ENCODE measurements around the gene TSPEAR. TPM values are rescaled to one million over a fixed set of nuclear protein-coding genes. Genes with fewer than 3 reads are reported as not detected.

Gene TSPEAR
- total RNA-seq, 2 experiments from 2014 or later = not detected

DNA sequence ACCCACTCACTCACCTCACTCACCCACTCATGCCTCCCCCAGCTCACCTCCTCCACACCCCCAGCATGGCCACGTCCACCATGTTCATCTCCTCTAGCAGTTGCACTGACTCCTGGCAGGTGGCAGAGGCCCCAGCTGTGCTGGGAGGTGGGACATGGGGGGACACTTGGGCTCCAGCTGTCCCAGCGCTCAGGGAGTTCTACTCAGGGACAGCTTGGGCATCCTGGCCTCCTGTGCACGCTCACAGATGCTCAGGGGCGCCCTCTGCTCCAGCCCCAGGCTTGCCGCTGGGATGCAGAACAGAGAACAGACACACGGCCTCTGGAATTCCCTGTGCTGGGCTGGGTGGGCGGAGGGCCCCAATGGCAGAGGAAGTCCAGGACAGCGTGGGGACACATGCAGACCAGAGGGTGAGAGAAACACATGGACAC, 94.3 kb downstream of the TSPEAR start:
- Mint-ChIP-seq H3K4me3 (no peak overlapping the region), H3K27ac (peak overlapping the region; percentile 88), H3K9me3 (peaks cover 20% of the 10 kb centered on the region), H3K36me3 (ENCODE audit: low read depth) (peaks cover 33% of the 10 kb centered on the region), H3K4me1 (ENCODE audit: low read depth) (peaks cover 52% of the 10 kb centered on the region), H3K27me3 (no peaks in the 10 kb centered on the region)
- intact Hi-C loops (cut with DNase I, micrococcal nuclease) = loop anchor here (5.0 to 10.0 kb wide), 3 partner anchors 35 to 105 kb away; partner anchors contain the start of genes KRTAP10-1 (in 1 of the 2) and KRTAP12-4 (in 1 of the 2)
- peaks cover 42% of the 10 kb centered on the region for H3K4me1 ChIP-seq (ENCODE audit: insufficient read depth, low read length)
- peaks cover 10 to 11% of the 10 kb centered on the region in 2 experiments for H3K9me3 ChIP-seq (ENCODE audit: control insufficient read depth in 1 of 2, insufficient read depth in 1 of 2, low read length in 2 of 2)
- ChIA-PET POLR2A (interaction anchor here (1.4 kb wide), 1 partner anchor 41 kb away, joined by 3 read pairs; the partner anchor contains the start of gene KRTAP12-3), CTCF (no interaction called here)
- DNase-seq = no peak
- no peak for ATAC-seq (ENCODE audit: poor library complexity)
- TF ChIP-seq, protein P1, sequence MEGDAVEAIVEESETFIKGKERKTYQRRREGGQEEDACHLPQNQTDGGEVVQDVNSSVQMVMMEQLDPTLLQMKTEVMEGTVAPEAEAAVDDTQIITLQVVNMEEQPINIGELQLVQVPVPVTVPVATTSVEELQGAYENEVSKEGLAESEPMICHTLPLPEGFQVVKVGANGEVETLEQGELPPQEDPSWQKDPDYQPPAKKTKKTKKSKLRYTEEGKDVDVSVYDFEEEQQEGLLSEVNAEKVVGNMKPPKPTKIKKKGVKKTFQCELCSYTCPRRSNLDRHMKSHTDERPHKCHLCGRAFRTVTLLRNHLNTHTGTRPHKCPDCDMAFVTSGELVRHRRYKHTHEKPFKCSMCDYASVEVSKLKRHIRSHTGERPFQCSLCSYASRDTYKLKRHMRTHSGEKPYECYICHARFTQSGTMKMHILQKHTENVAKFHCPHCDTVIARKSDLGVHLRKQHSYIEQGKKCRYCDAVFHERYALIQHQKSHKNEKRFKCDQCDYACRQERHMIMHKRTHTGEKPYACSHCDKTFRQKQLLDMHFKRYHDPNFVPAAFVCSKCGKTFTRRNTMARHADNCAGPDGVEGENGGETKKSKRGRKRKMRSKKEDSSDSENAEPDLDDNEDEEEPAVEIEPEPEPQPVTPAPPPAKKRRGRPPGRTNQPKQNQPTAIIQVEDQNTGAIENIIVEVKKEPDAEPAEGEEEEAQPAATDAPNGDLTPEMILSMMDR (IDR thresholded peaks at IDR 0.05) = no peak
- H3K36me3 ChIP-seq (ENCODE audit: insufficient read depth, low read length) = no peaks in the 10 kb centered on the region
- no peak overlapping the region for H3K27ac ChIP-seq (ENCODE audit: low read depth in 1 of 2, low read length in 2 of 2)
- H3K4me3 ChIP-seq (ENCODE audit: low read length) = no peak overlapping the region
- H3K27me3 ChIP-seq (ENCODE audit: control insufficient read depth in 1 of 2, insufficient read depth in 2 of 2, low read length in 2 of 2) = no peaks in the 10 kb centered on the region

DNA sequence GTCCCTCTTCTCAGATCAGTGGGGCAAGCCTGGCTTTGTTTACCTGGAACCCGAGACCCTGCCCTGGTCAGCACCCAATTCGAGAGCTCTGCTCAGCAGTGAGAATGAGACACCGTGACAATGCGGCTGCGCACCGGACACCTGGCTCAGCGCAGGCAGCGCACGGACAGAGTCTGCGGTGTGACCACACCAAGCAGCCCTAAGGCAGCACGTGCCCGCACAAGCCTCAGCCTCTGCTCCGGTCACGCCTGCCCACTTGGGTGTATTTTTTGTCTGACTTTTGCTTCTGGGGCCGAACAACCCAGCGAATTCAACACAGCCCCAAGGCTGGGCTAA, 94.8 kb downstream of the TSPEAR start:
- ChIA-PET POLR2A (interaction anchor here (1.4 kb wide), 1 partner anchor 41 kb away, joined by 3 read pairs; the partner anchor contains the start of gene KRTAP12-3), CTCF (no interaction called here)
- Mint-ChIP-seq H3K36me3 (ENCODE audit: low read depth) (peaks cover 28% of the 10 kb centered on the region), H3K27ac (no peak overlapping the region), H3K4me1 (ENCODE audit: low read depth) (peaks cover 52% of the 10 kb centered on the region), H3K9me3 (peaks cover 16% of the 10 kb centered on the region), H3K4me3 (peak overlapping the region; percentile 25), H3K27me3 (no peaks in the 10 kb centered on the region)
- no peak overlapping the region for H3K27ac ChIP-seq (ENCODE audit: low read depth in 1 of 2, low read length in 2 of 2)
- intact Hi-C loops (cut with DNase I, micrococcal nuclease) = loop anchor here (5.0 to 10.0 kb wide), 3 partner anchors 36 to 106 kb away; partner anchors contain the start of genes KRTAP10-1 (in 1 of the 2) and KRTAP12-4 (in 1 of the 2)
- no peaks in the 10 kb centered on the region for H3K27me3 ChIP-seq (ENCODE audit: control insufficient read depth in 1 of 2, insufficient read depth in 2 of 2, low read length in 2 of 2)
- H3K4me1 ChIP-seq (ENCODE audit: insufficient read depth, low read length) = peaks cover 42% of the 10 kb centered on the region
- DNase-seq (no peak), ATAC-seq (ENCODE audit: poor library complexity) (no peak)
- H3K36me3 ChIP-seq (ENCODE audit: insufficient read depth, low read length) = no peaks in the 10 kb centered on the region
- H3K9me3 ChIP-seq (ENCODE audit: control insufficient read depth in 1 of 2, insufficient read depth in 1 of 2, low read length in 2 of 2) = peaks cover 13 to 16% of the 10 kb centered on the region in 2 experiments
- TF ChIP-seq, protein P1 (IDR thresholded peaks at IDR 0.05) = no peak
- H3K4me3 ChIP-seq (ENCODE audit: low read length) = no peak overlapping the region

DNA sequence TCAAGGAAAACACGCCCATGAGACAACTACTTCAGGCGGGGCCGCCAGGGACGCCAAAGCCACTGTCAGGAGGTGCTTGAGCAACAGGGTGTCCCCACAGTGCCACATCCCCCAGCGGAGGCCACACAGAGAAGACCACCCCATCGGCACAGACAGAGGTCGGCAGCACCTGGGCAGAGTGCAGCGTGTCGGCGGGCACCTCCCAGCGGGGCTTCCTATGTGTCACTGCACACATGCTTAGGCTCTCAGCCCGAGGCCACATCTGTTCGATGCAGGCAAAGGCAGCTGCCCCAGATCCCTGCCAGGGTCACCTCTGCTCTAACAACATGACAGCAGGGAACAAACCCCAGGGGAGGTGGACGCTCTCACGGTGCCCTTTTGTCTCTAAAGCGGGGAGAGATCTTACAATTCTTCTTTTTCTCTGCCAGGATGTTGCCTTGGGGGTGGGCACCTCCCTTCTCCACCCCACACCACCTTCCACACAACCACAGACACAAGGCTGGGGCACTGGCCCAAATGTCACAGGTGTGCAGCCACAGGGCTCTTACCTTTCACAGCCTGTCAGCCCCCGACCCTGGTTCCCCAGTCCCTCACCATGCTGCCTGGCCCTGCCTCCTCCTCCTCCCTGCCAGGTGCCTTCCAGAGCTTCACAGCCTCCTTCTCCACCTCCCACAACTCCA, 95.3 kb downstream of the TSPEAR start:
- POLR2A ChIA-PET = interaction anchor here (1.4 kb wide), 1 partner anchor 42 kb away, joined by 3 read pairs; the partner anchor contains the start of gene KRTAP12-3
- no peak for ATAC-seq (ENCODE audit: poor library complexity)
- Mint-ChIP-seq H3K4me1 (ENCODE audit: low read depth) (peaks cover 52% of the 10 kb centered on the region), H3K36me3 (ENCODE audit: low read depth) (peaks cover 24% of the 10 kb centered on the region), H3K27me3 (no peaks in the 10 kb centered on the region), H3K27ac (peak overlapping the region; percentile 14), H3K9me3 (peaks cover 16% of the 10 kb centered on the region), H3K4me3 (peak overlapping the region; percentile 25)
- TF ChIP-seq, protein P1 (IDR thresholded peaks at IDR 0.05) = no peak
- Histone ChIP-seq H3K36me3 (ENCODE audit: insufficient read depth, low read length) (no peaks in the 10 kb centered on the region), H3K4me1 (ENCODE audit: insufficient read depth, low read length) (peaks cover 42% of the 10 kb centered on the region), H3K9me3 (ENCODE audit: control insufficient read depth in 1 of 2, insufficient read depth in 1 of 2, low read length in 2 of 2) (peaks cover 15 to 17% of the 10 kb centered on the region in 2 experiments), H3K27ac (ENCODE audit: low read depth in 1 of 2, low read length in 2 of 2) (no peak overlapping the region), H3K27me3 (ENCODE audit: control insufficient read depth in 1 of 2, insufficient read depth in 2 of 2, low read length in 2 of 2) (no peaks in the 10 kb centered on the region), H3K4me3 (ENCODE audit: low read length) (no peak overlapping the region)
- no peak for DNase-seq
- intact Hi-C loops (cut with DNase I, micrococcal nuclease) = loop anchor here (5.0 to 10.0 kb wide), 3 partner anchors 36 to 106 kb away; partner anchors contain the start of genes KRTAP10-1 (in 1 of the 2) and KRTAP12-4 (in 1 of the 2)
- CTCF ChIA-PET = no interaction called here
